ENCODE measurements around the gene PRG3.

- no peak for TF ChIP-seq TRIM24 (CRISPR knock-in tag; IDR thresholded peaks at IDR 0.05)
- no peak for TF ChIP-seq DPF2 (CRISPR knock-in tag; IDR thresholded peaks at IDR 0.05; ENCODE audit: borderline replicate concordance, low read depth)
- TF ChIP-seq CTCF (CRISPR knock-in tag; IDR thresholded peaks at IDR 0.05): no peak
- TF ChIP-seq USF2 (IDR thresholded peaks at IDR 0.05; ENCODE audit: low read depth, low read length): no peak
- no peak for TF ChIP-seq USF2 (CRISPR knock-in tag; IDR thresholded peaks at IDR 0.05; ENCODE audit: borderline replicate concordance)
- no peak for TF ChIP-seq ZUFSP (CRISPR knock-in tag; IDR thresholded peaks at IDR 0.05; ENCODE audit: borderline replicate concordance)
- no peak for TF ChIP-seq SNAPC5 (CRISPR knock-in tag; IDR thresholded peaks at IDR 0.05; ENCODE audit: borderline replicate concordance)
- TF ChIP-seq REST (IDR thresholded peaks at IDR 0.05; ENCODE audit: borderline replicate concordance in 1 of 2, low read depth in 1 of 2, low read length in 2 of 2): no peak
- TF ChIP-seq ZNF660 (CRISPR knock-in tag; IDR thresholded peaks at IDR 0.05; ENCODE audit: borderline replicate concordance, low read depth): no peak
- TF ChIP-seq YY1 (IDR thresholded peaks at IDR 0.05; ENCODE audit: insufficient read depth, insufficient replicate concordance, low read depth, low read length): no peak
- TF ChIP-seq ZNF609 (CRISPR knock-in tag; IDR thresholded peaks at IDR 0.05; ENCODE audit: borderline replicate concordance): no peak
- TF ChIP-seq ZNF121 (CRISPR knock-in tag; IDR thresholded peaks at IDR 0.05): no peak
- TF ChIP-seq ZBTB21 (CRISPR knock-in tag; IDR thresholded peaks at IDR 0.05): no peak
Measured at GRCh38 chr11:57376095-57377090, 4.6 kb downstream of the PRG3 start.

Data from HepG2 (cell line).